ENCODE results near the gene GTSE1. TPM values are rescaled to one million over a fixed set of nuclear protein-coding genes. Genes with fewer than 3 reads are reported as not detected.

Gene GTSE1
- total RNA-seq, 3 donors from 2014 or later = 0.29 to 0.48 TPM; not detected in 1

GRCh38 chr22:46287873-46288751 is 8.6 kb upstream of the GTSE1 start:
- peak overlapping the region in 2 of 3 donors; percentile 7 to 16 for H3K4me3 ChIP-seq

GRCh38 chr22:46288846-46289243 is 7.8 kb upstream of the GTSE1 start:
- DNase-seq (ENCODE audit: low spot score in 2 of 2) = no peak
- Histone ChIP-seq H3K27ac (no peak overlapping the region), H3K36me3 (peaks cover 11% of the 10 kb centered on the region)

More at GRCh38 chr22:46287873-46288751, 8.6 kb upstream of the GTSE1 start:
- intact Hi-C loops (cut with DNase I; ENCODE audit: low total_unique reads) = no loop called here
- Histone ChIP-seq H3K4me1 (no peaks in the 10 kb centered on the region), H3K27me3 (no peaks in the 10 kb centered on the region), H3K9me3 (peaks cover 5 to 10% of the 10 kb centered on the region in 2 donors), H3K27ac (peak overlapping the region in 1 of 2 donors; percentile 62), H3K36me3 (peaks cover 11% of the 10 kb centered on the region)
- no peak for DNase-seq (ENCODE audit: low spot score in 2 of 2)
- TF ChIP-seq POLR2AphosphoS5 (IDR thresholded peaks at IDR 0.05) = no peak
- no peak for TF ChIP-seq POLR2A (IDR thresholded peaks at IDR 0.05)
- TF ChIP-seq CTCF (IDR thresholded peaks at IDR 0.05) = no peak

GRCh38 chr22:46289244-46289891 is 7.3 kb upstream of the GTSE1 start:
- H3K27me3 ChIP-seq = no peaks in the 10 kb centered on the region
- no peak for DNase-seq (ENCODE audit: low spot score in 2 of 2)
- TF ChIP-seq CTCF (IDR thresholded peaks at IDR 0.05) (no peak), POLR2A (IDR thresholded peaks at IDR 0.05) (no peak)
- peaks cover 5 to 10% of the 10 kb centered on the region in 2 donors for H3K9me3 ChIP-seq
- H3K4me1 ChIP-seq = no peaks in the 10 kb centered on the region
- intact Hi-C loops (cut with DNase I; ENCODE audit: low total_unique reads) = no loop called here
- H3K4me3 ChIP-seq = no peak overlapping the region
- peaks cover 11% of the 10 kb centered on the region for H3K36me3 ChIP-seq
- H3K27ac ChIP-seq = no peak overlapping the region

More at GRCh38 chr22:46288846-46289243, 7.8 kb upstream of the GTSE1 start:
- no peak for TF ChIP-seq CTCF (IDR thresholded peaks at IDR 0.05)
- TF ChIP-seq POLR2AphosphoS5 (IDR thresholded peaks at IDR 0.05) = no peak
- TF ChIP-seq POLR2A (IDR thresholded peaks at IDR 0.05) = no peak
- intact Hi-C loops (cut with DNase I; ENCODE audit: low total_unique reads) = no loop called here
- peaks cover 5 to 10% of the 10 kb centered on the region in 2 donors for H3K9me3 ChIP-seq
- no peaks in the 10 kb centered on the region for H3K27me3 ChIP-seq
- H3K4me3 ChIP-seq = no peak overlapping the region
- no peaks in the 10 kb centered on the region for H3K4me1 ChIP-seq

- H3K9me3 ChIP-seq = peaks cover 5 to 10% of the 10 kb centered on the region in 2 donors
- H3K27me3 ChIP-seq = no peaks in the 10 kb centered on the region
- DNase-seq (ENCODE audit: low spot score in 2 of 2) = no peak
- H3K4me1 ChIP-seq = no peaks in the 10 kb centered on the region
- H3K36me3 ChIP-seq = peaks cover 11% of the 10 kb centered on the region
- intact Hi-C loops (cut with DNase I; ENCODE audit: low total_unique reads) = loop anchor here (10.0 kb wide), 2 partner anchors 155 to 295 kb away; no protein-coding TSS in a partner anchor
- TF ChIP-seq CTCF (IDR thresholded peaks at IDR 0.05) (no peak), POLR2AphosphoS5 (IDR thresholded peaks at IDR 0.05) (no peak), POLR2A (IDR thresholded peaks at IDR 0.05) (no peak)
- no peak overlapping the region for H3K27ac ChIP-seq
- H3K4me3 ChIP-seq = no peak overlapping the region
Measured at GRCh38 chr22:46290121-46290842, 6.4 kb upstream of the GTSE1 start.
